Mucosa of stomach (tissue), 1 donor: ENCODE data around the gene ODAD4.

ENCODE experiments used
- H3K27me3 ChIP-seq: one replicate; pipeline ENCODE4 v1.7.0; 2013; ENCODE audit warnings: mild to moderate bottlenecking, low read length; ENCODE audit not compliant: control insufficient read depth, insufficient read depth
- H3K36me3 ChIP-seq: one replicate; pipeline ENCODE4 v1.7.0; 2013; ENCODE audit warnings: low read length; ENCODE audit not compliant: control insufficient read depth, insufficient read depth
- H3K4me1 ChIP-seq: one replicate; pipeline ENCODE4 v1.7.0; 2013; ENCODE audit warnings: mild to moderate bottlenecking, low read length; ENCODE audit not compliant: control insufficient read depth, insufficient read depth
- H3K4me3 ChIP-seq: one replicate; pipeline ENCODE4 v1.7.0; 2013; ENCODE audit warnings: low read length
- H3K9ac ChIP-seq: one replicate; pipeline ENCODE4 v1.7.0; 2013; ENCODE audit warnings: mild to moderate bottlenecking, low read length, moderate library complexity
- H3K9me3 ChIP-seq: one replicate; pipeline ENCODE4 v1.7.0; 2013; ENCODE audit warnings: mild to moderate bottlenecking, low read length, moderate library complexity; ENCODE audit not compliant: control insufficient read depth
- donor health status: Pancreatic carcinoma.

Gene ODAD4

DNA sequence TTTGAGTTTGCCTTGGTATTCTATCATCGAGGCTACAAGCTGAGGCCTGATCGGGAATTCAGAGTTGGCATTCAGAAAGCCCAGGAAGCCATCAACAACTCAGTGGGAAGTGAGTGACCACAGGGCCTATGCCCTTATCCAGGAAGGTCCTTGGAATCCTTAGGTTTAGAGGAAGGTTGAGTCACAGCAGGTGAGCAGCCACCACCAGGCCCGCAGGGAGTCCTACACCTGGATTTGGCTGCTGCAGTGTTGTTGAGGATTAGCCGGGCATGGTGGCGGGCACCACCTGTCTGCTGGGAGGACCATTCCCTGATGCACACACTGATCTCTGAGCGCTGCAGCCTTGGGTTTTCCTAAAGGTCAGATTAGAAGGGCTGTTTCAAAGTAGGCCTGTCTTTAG lies 5.2 kb downstream of the ODAD4 start:
- no peaks in the 10 kb centered on the region for H3K9me3 ChIP-seq
- H3K36me3 ChIP-seq: no peaks in the 10 kb centered on the region
- H3K4me3 ChIP-seq: no peak overlapping the region
- no peak overlapping the region for H3K9ac ChIP-seq
- H3K4me1 ChIP-seq: no peaks in the 10 kb centered on the region
- no peaks in the 10 kb centered on the region for H3K27me3 ChIP-seq

DNA sequence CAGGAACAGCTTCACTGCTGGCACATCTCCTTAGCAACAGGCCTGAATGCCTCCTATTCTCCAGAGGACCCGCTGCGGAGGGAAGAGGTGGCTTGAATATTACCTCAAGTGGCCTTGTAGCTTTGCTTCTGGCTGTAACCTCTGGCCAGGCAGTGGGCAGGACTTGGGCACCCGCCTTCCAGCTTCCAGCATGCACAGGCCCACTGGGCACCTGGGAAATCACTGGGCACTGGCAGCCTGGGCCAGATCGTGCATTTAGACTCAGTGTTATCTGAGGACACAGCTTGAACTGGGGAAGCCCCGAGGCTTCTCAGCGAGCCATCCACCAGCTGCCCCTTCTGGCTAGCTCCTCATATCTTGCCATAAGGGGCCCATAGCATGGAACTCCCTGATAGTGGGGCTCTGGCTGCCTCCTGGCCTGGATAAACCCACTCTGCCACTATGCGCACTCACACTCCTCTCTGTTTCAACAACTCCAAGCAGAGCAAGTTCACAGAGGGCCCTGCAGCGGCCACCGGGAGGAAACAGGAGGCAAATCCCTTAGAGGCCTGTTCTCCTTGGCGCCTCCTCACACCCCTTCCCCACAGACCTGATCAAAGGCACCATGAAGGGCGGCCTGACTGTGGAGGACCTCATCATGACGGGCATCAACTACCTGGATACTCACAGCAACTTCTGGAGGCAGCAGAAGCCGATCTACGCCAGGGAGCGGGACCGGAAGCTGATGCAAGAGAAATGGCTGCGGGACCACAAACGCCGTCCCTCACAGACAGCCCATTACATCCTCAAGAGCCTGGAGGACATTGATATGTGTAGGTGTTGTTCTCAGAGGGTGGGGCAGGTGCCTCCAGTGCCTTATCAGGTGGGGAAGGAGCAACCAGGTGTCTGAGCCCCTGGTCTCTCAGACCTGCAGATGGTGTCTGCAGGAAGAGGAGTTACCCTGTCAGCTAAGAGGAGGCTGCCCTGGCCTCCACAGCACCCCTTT lies 7.8 kb downstream of the ODAD4 start:
- no peaks in the 10 kb centered on the region for H3K36me3 ChIP-seq
- H3K27me3 ChIP-seq: no peaks in the 10 kb centered on the region
- H3K9ac ChIP-seq: no peak overlapping the region
- no peaks in the 10 kb centered on the region for H3K4me1 ChIP-seq
- H3K4me3 ChIP-seq: no peak overlapping the region
- no peaks in the 10 kb centered on the region for H3K9me3 ChIP-seq

DNA sequence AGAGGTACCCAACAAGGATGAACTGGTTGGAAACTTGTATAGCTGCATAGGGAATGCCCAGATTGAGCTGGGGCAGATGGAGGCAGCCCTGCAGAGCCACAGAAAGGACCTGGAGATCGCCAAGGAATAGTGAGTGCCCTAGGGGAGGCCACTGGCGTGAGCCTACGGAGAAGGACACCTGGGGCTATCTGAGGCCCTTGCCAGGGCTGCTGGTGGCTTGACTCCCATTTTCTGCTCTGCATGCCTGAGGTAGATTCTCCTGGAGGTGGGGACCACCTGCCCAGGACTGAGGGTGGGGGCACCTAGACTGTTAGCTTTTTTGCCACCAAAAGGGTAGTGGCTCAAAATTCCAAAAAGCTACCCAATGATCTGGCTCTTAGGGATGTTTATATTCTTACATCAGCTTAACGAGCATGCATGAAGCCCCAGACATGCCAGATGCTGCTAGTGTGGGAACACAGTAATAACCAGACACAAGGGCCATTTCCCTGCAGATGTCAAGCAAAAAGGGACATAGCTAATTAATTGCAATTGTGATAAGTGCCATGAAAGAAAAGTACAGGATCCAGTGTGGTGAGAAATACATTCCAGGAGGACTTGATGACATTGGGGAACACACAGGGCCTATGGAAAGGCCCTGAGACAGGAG lies 8.8 kb downstream of the ODAD4 start:
- H3K27me3 ChIP-seq: no peaks in the 10 kb centered on the region
- no peaks in the 10 kb centered on the region for H3K36me3 ChIP-seq
- no peak overlapping the region for H3K9ac ChIP-seq
- H3K4me1 ChIP-seq: no peaks in the 10 kb centered on the region
- no peaks in the 10 kb centered on the region for H3K9me3 ChIP-seq
- H3K4me3 ChIP-seq: no peak overlapping the region

DNA sequence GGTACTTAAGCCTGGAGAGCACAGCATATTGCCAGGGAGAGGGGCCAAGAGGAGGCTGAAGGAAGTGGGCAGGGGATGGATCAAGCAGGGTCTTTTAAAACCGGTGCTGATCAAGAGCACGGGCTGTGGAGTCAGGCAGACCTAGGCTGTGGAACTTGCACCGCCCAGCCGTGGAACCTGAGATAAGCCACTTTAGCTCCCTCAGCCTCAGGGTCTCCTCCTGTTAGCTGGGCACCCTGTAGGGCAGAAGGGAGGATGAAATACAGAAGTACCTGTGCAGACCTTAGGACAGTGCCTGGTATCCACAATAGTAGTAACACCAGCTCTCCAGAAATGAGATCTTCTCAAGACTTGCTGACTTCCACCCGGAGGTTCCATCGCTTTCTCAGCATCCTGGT lies 9.3 kb downstream of the ODAD4 start:
- H3K9me3 ChIP-seq: no peaks in the 10 kb centered on the region
- H3K27me3 ChIP-seq: no peaks in the 10 kb centered on the region
- no peak overlapping the region for H3K4me3 ChIP-seq
- no peaks in the 10 kb centered on the region for H3K4me1 ChIP-seq
- H3K36me3 ChIP-seq: no peaks in the 10 kb centered on the region
- H3K9ac ChIP-seq: no peak overlapping the region

DNA sequence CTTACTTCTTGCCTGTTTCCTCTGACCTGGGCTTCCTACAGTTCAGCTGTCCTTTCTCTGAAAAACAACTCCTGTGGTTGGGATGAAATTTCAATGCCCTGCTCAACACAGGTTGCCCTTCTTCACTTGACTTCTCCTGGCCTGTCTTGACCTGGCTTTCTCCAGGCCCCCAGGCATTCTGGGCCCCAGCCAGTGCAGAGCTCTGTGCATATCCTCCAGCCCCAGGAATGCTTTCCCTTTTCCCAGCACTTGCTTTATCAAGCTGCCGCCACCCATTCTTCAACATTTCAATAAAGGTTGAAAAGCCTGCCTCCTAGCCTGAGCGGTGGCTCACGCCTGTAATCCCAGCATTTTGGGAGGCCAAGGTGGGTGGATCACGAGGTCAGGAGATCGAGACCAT lies 10.8 kb downstream of the ODAD4 start:
- no peaks in the 10 kb centered on the region for H3K4me1 ChIP-seq
- H3K36me3 ChIP-seq: no peaks in the 10 kb centered on the region
- H3K9me3 ChIP-seq: no peaks in the 10 kb centered on the region
- no peak overlapping the region for H3K9ac ChIP-seq
- no peak overlapping the region for H3K4me3 ChIP-seq
- no peaks in the 10 kb centered on the region for H3K27me3 ChIP-seq

DNA sequence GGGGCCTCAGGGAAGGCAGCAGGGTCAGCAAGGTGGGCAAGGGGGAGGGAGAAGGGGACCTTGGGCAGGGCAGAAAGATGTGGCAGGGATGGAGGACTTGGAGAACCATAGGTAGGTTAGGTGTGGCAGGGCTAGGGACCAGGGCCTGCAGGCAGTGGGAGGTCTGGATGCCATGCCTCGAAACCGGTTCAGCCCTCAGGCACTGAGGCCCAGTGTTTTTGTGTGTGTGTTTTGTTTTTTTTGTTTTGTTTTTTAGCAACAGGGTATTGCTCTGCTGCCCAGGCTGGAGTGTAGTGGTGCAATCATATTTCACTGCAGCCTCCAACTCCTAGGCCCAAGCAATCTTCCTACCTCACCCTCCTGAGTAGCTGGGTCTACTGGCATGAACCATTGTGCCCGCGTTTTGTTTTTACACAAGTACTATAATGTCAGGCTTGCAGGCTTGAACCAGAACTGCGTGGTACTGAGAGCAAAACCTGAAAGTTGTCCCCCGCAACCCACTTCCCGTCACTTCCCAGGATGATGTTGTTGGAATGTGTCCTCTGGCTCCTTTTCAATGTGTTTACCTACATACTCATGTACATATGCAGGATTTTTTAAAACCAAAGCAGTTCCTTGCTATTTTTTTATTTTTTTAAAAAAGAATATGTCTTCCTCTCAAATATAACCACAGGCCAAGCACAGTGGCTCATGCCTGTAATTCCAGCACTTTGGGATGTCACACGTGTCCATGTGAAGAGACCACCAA lies 12.4 kb downstream of the ODAD4 start:
- no peaks in the 10 kb centered on the region for H3K9me3 ChIP-seq
- H3K27me3 ChIP-seq: no peaks in the 10 kb centered on the region

DNA sequence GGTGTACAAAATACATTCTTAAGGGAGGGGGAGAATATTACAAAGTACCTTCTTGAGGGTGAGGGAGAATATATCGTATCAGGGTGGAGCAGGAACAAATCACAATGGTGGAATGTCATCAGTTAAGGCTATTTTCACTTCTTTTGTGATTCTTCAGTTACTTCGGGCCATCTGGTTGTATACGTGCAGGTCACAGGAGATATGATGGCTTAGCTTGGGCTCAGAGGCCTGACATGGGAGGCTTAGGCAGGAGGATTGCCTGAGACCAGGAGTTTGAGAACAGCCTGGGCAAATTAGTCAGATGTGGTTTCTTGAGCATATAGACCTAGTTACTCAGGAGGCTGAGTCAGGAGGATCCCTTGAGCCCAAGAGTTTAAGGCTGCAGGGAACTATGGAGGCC lies 13.1 kb downstream of the ODAD4 start:
- Histone ChIP-seq H3K4me1 (no peaks in the 10 kb centered on the region), H3K36me3 (no peaks in the 10 kb centered on the region), H3K27me3 (no peaks in the 10 kb centered on the region), H3K4me3 (no peak overlapping the region), H3K9me3 (no peaks in the 10 kb centered on the region), H3K9ac (no peak overlapping the region)

More for the DNA sequence above, 12.4 kb downstream of the ODAD4 start:
- Histone ChIP-seq H3K36me3 (no peaks in the 10 kb centered on the region), H3K4me3 (no peak overlapping the region), H3K4me1 (no peaks in the 10 kb centered on the region), H3K9ac (no peak overlapping the region)

DNA sequence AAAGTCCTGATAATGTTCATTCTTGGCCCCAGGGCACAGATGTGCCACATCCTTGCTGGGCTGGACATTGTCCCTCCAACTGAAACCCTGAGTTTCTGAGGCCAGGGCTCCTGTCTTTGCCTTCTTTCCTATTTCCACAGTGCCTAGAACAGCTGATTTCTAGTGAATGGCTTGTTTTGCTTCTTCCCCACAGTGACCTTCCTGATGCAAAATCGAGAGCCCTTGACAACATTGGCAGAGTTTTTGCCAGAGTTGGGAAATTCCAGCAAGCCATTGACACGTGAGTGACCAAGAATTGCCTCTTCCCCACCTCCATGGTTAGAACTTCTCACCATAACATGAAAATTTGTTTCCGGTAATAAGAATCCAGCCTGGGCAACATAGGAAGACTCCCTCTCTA lies 14.5 kb downstream of the ODAD4 start:
- no peaks in the 10 kb centered on the region for H3K4me1 ChIP-seq
- no peaks in the 10 kb centered on the region for H3K9me3 ChIP-seq
- no peak overlapping the region for H3K4me3 ChIP-seq
- no peak overlapping the region for H3K9ac ChIP-seq
- H3K36me3 ChIP-seq: no peaks in the 10 kb centered on the region
- no peaks in the 10 kb centered on the region for H3K27me3 ChIP-seq

DNA sequence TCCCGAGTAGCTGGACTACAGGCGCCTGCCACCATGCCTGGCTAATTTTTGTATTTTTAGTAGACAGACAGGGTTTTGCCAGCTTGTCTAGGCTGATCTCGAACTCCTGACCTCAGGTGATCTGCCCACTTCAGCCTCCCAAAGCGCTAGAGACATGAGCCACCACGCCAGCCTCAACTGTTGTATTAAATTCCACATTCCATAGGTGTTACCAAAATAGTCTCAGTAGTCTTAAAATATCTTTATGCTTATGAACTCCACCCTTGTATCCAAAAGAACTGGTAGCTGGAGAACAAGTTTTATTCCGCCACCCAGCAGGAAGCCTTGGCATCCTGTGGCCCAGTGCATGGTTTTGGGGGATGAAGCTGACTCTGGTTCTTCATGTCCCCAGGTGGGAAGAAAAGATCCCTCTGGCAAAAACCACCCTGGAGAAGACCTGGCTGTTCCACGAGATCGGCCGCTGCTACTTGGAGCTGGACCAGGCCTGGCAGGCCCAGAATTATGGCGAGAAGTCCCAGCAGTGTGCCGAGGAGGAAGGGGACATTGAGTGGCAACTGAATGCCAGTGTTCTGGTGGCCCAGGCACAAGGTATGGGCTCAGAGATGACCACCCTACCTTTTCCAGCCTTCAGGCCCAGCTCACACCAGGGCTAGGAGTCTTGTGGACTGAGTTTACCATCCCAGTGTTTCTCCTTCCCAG lies 18.5 kb downstream of the ODAD4 start:
- Histone ChIP-seq H3K4me3 (no peak overlapping the region), H3K36me3 (no peaks in the 10 kb centered on the region), H3K9me3 (no peaks in the 10 kb centered on the region), H3K27me3 (no peaks in the 10 kb centered on the region), H3K9ac (no peak overlapping the region), H3K4me1 (no peaks in the 10 kb centered on the region)

DNA sequence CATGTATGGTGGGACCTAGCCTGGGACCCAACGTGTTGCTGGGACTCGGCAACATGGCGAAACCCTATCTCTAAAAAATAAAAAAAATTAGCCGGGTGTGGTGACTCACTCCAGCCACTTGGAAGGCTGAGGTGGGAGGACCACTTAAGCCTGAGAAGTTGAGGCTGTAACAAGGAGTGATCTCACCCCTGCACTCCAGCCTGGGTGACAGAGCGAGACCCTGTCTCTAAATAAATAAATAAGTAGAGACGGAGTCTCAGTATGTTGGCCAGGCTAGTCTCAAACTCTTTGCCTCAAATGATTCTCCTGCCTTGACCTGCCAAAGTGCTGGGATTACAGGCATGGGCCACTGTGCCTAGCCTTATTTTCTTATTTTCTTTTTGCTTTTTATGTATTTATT lies 26.1 kb downstream of the ODAD4 start:
- Histone ChIP-seq H3K27me3 (no peaks in the 10 kb centered on the region), H3K4me1 (no peaks in the 10 kb centered on the region), H3K9ac (no peak overlapping the region), H3K4me3 (no peak overlapping the region), H3K36me3 (no peaks in the 10 kb centered on the region), H3K9me3 (no peaks in the 10 kb centered on the region)

DNA sequence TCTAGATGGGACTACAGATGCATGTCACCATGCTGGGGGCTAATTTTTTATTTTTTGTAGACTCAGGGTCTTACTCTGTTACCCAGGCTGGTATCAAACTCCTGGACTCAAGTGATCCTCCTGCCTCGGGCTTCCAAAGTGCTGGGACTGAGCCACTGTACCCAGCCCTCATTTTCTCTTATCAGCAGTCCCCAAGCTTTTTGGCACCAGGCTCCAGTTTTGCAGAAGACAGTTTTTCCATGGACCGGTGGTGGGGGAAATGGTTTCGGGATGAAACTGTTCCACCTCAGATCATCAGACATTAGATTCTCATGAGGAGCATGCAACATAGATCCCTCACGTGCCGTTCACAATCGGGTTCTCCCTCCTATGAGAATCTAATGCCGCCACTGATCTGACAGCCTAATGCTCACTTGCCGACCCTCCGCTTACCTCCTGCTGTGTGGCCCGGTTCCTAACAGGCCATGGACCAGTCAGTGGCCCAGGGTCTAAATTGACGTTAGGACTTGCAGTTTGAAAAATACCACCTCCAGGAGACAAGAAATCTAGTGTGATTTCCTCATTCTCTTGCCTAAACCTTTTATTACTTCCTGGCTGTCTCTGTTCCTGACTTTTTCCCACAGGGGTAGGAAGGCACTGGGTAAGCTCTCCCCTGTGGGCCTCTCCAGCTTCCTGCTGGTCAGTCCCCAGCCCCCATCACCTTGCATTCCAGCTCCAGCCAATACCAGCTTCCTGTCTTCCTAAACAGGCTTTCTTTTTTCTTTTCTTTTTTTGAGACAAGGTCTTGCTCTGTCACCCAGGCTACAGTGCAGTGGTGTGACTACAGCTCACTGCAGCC lies 26.8 kb downstream of the ODAD4 start:
- Histone ChIP-seq H3K4me3 (no peak overlapping the region), H3K36me3 (no peaks in the 10 kb centered on the region), H3K4me1 (no peaks in the 10 kb centered on the region), H3K9ac (no peak overlapping the region), H3K27me3 (no peaks in the 10 kb centered on the region), H3K9me3 (no peaks in the 10 kb centered on the region)
